IMR-90 (cell line): ENCODE results near the gene BTF3. TPM values are rescaled to one million over a fixed set of nuclear protein-coding genes. Genes with fewer than 3 reads are reported as not detected.

Experiments used
- ATAC-seq: fragments of 200-7000 bp; cut with Tn5 transposase; 2 replicates; pipeline ENCODE4 v1.9.1; 2020; ENCODE audit warnings: low read depth, mild to moderate bottlenecking, moderate library complexity
- BruUV-seq: library from RNA; stranded (reverse); fragments of 400-500 nt; replicated peaks from 2 replicates; lab custom pipeline; 2021; lab: Mats Ljungman, UMichigan
- CTCF ChIA-PET: fragments of 300-600 bp; formaldehyde crosslinking; extraction: SDS; loops from one replicate; lab custom pipeline; 2021; ENCODE audit warnings: antibody characterized with exemption; lab: Yijun Ruan, JAX
- POLR2A ChIA-PET: fragments of 300-600 bp; sonication (Branson Sonifier 250); formaldehyde crosslinking; loops from one replicate; lab custom pipeline; 2022; ENCODE audit warnings: antibody characterized with exemption; ENCODE audit not compliant: unreplicated experiment; lab: Charles Lee
- DNase-seq: peaks from one replicate; pipeline ENCODE4 v3.0.0; 2013
- H2AFZ ChIP-seq: replicated peaks from 2 replicates; pipeline ENCODE3; 2013; ENCODE audit warnings: low read length, mild to moderate bottlenecking; ENCODE audit not compliant: poor library complexity
- H2AK5ac ChIP-seq: 2 replicates; pipeline ENCODE4 v1.6.1; 2013; ENCODE audit warnings: low read depth, low read length, inconsistent platforms
- H2AK9ac ChIP-seq: replicated peaks from 2 replicates; pipeline ENCODE3; 2013; ENCODE audit warnings: mild to moderate bottlenecking, low read depth, low read length, moderate library complexity; ENCODE audit not compliant: poor library complexity
- H2BK120ac ChIP-seq: 2 replicates; pipeline ENCODE4 v1.6.1; 2013; ENCODE audit warnings: low read depth, low read length, inconsistent platforms
- H2BK15ac ChIP-seq: 3 replicates; pipeline ENCODE4 v1.6.1; 2013; ENCODE audit warnings: low read depth, low read length, inconsistent platforms
- H2BK20ac ChIP-seq: 2 replicates; pipeline ENCODE4 v1.6.1; 2013; ENCODE audit warnings: low read depth, mild to moderate bottlenecking, inconsistent platforms, low read length, moderate library complexity
- H2BK5ac ChIP-seq: 2 replicates; pipeline ENCODE4 v1.6.1; 2013; ENCODE audit warnings: mild to moderate bottlenecking, low read depth, low read length, inconsistent platforms; ENCODE audit not compliant: poor library complexity, severe bottlenecking
- H3K14ac ChIP-seq: replicated peaks from 2 replicates; pipeline ENCODE4 v1.6.1; 2013; ENCODE audit warnings: low read depth, low read length, inconsistent platforms
- H3K18ac ChIP-seq: 2 replicates; pipeline ENCODE4 v1.6.1; 2013; ENCODE audit warnings: low read depth, low read length, control low read depth
- H3K23ac ChIP-seq: 2 replicates; pipeline ENCODE4 v1.6.1; 2013; ENCODE audit warnings: low read depth, low read length, inconsistent platforms
- H3K27ac ChIP-seq: 2 replicates; pipeline ENCODE4 v1.5.1; 2013; ENCODE audit warnings: mild to moderate bottlenecking, control low read depth, low read length; ENCODE audit not compliant: insufficient read depth
- H3K27me3 ChIP-seq: 2 replicates; pipeline ENCODE4 v1.6.1; 2013; ENCODE audit warnings: low read length; ENCODE audit not compliant: control insufficient read depth, insufficient read depth
- H3K36me3 ChIP-seq: 2 replicates; pipeline ENCODE4 v1.6.1; 2013; ENCODE audit warnings: low read length, mixed read lengths; ENCODE audit not compliant: control insufficient read depth, insufficient read depth
- H3K4ac ChIP-seq: 2 replicates; pipeline ENCODE4 v1.6.1; 2013; ENCODE audit warnings: low read depth, low read length, inconsistent platforms
- H3K4me1 ChIP-seq: 2 replicates; pipeline ENCODE4 v1.6.1; 2013; ENCODE audit warnings: low read length, mixed read lengths; ENCODE audit not compliant: control insufficient read depth, insufficient read depth
- H3K4me2 ChIP-seq: 2 replicates; pipeline ENCODE4 v1.6.1; 2013; ENCODE audit warnings: low read depth, mild to moderate bottlenecking, control low read depth, low read length, moderate library complexity
- H3K4me3 ChIP-seq: 2 replicates; pipeline ENCODE4 v1.5.1; 2013; ENCODE audit warnings: low read depth, mild to moderate bottlenecking, control low read depth, low read length, moderate library complexity; ENCODE audit not compliant: insufficient read depth
- H3K56ac ChIP-seq: 2 replicates; pipeline ENCODE4 v1.6.1; 2013; ENCODE audit warnings: low read length, inconsistent platforms; ENCODE audit not compliant: insufficient read depth; ENCODE audit errors: extremely low read depth
- H3K79me1 ChIP-seq, 2 experiments: 2 replicates each; pipeline ENCODE4 v1.6.1; 2013; ENCODE audit warnings: low read length in 2 of 2, inconsistent platforms in 1 of 2, low read depth in 1 of 2
- H3K9ac ChIP-seq: 2 replicates; pipeline ENCODE4 v1.6.1; 2013; ENCODE audit warnings: low read depth, low read length, control low read depth
- H3K9me1 ChIP-seq: 2 replicates; pipeline ENCODE4 v1.6.1; 2013; ENCODE audit warnings: low read length, inconsistent platforms; ENCODE audit not compliant: insufficient read depth
- H3K9me3 ChIP-seq: 2 replicates; pipeline ENCODE4 v1.6.1; 2013; ENCODE audit warnings: low read length; ENCODE audit not compliant: control insufficient read depth, insufficient read depth
- H4K20me1 ChIP-seq: 2 replicates; pipeline ENCODE4 v1.6.1; 2013; ENCODE audit warnings: low read length, inconsistent platforms; ENCODE audit not compliant: insufficient read depth
- H4K5ac ChIP-seq: 2 replicates; pipeline ENCODE4 v1.6.1; 2013; ENCODE audit warnings: mild to moderate bottlenecking, low read depth, low read length, control low read depth
- H4K8ac ChIP-seq, 2 experiments: 2 replicates each; pipeline ENCODE4 v1.6.1; 2013; ENCODE audit warnings: low read depth in 2 of 2, low read length in 2 of 2, control low read depth in 1 of 2, inconsistent platforms in 1 of 2
- H4K91ac ChIP-seq: 2 replicates; pipeline ENCODE4 v1.6.1; 2013; ENCODE audit warnings: low read depth, low read length, inconsistent platforms; ENCODE audit not compliant: insufficient read depth
- BHLHE40 ChIP-seq: fragments of 150-350 bp; IDR thresholded peaks from 2 replicates; pipeline ENCODE4 v1.6.1; 2016; ENCODE audit warnings: mild to moderate bottlenecking, low read depth, low read length
- CEBPB ChIP-seq: IDR thresholded peaks from 2 replicates; pipeline ENCODE4 v1.6.1; 2012; ENCODE audit warnings: low read depth, low read length, improper control_type of control experiment
- dilution Hi-C: fragments of 300-500 bp; cut with HindIII; formaldehyde crosslinking; loops from one replicate; pipeline ENCODE4 v1.14.3; 2018; ENCODE audit warnings: low sequenced_read_pairs; ENCODE audit not compliant: unreplicated experiment
- in situ Hi-C: fragments of 300-500 bp; cut with MboI; formaldehyde crosslinking; loops from 3 replicates; pipeline ENCODE4 v1.14.3; 2019; ENCODE audit warnings: low sequenced_read_pairs, inconsistent platforms, mixed read lengths
- intact Hi-C: fragments of 100-400 bp; cut with micrococcal nuclease; formaldehyde crosslinking; loops from 2 replicates; pipeline ENCODE4 v1.10.0; 2022
- polyA plus RNA-seq, 3 experiments: library from polyadenylated mRNA; depleted of rRNA; stranded (reverse); fragments of >200 nt; gene quantifications; 2 replicates each; pipeline ENCODE4 v1.2.3, GENCODE V29; 2012; ENCODE audit warnings: low replicate concordance in 1 of 3
- total RNA-seq: library from RNA; depleted of rRNA; stranded (reverse); fragments of >200 nt; gene quantifications from 2 replicates; pipeline ENCODE4 v1.2.3, GENCODE V29; 2012; rRNA removed
- TF ChIP-seq, protein P1 (sequence below): fragments of 150-350 bp; IDR thresholded peaks from 2 replicates; pipeline ENCODE4 v1.6.1; 2017; ENCODE audit warnings: mild to moderate bottlenecking, antibody characterized with exemption, low read length, low read depth

BTF3 gene
- total and polyA plus RNA-seq, 2 of the 4 experiments (the other 2 are of a cell fraction), result 225 to 443 TPM

DNA sequence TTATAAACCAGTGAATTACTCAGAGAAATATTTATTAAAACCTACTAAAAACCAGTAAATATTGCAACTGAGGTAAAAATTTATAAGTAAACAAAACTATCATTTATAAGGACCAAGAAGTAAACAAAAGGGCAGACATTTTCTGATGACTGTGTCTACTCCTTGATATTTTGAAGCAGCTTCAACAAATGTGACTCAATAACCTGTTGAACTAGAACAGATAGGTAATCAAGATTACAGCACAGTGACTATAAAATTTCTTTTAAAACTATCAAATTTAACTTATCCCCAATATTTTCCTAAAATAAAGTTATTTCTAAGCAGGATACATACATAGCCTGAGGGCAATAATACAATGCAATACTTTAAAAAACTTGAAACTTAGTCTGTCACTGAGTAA, 54.4 kb downstream of the BTF3 start:
- Histone ChIP-seq H3K9ac (no peak overlapping the region), H3K4me3 (no peak overlapping the region), H3K4ac (no peak overlapping the region), H3K56ac (no peak overlapping the region), H2BK5ac (no peak overlapping the region), H2BK120ac (no peak overlapping the region), H3K27me3 (no peaks in the 10 kb centered on the region), H2BK15ac (no peak overlapping the region), H3K27ac (no peak overlapping the region), H3K9me1 (0 out of 2 replicates have a peak, but pooled peaks cover 2% of the 10 kb centered on the region), H3K14ac (no peak overlapping the region), H2AFZ (no peak overlapping the region), H3K4me1 (peaks cover 3% of the 10 kb centered on the region), H4K8ac (no peak overlapping the region), H2AK9ac (no peak overlapping the region), H3K9me3 (no peaks in the 10 kb centered on the region), H3K23ac (no peak overlapping the region), H3K18ac (no peak overlapping the region), H2AK5ac (no peak overlapping the region), H4K20me1 (no peaks in the 10 kb centered on the region), H3K36me3 (peaks cover 20% of the 10 kb centered on the region), H3K79me1 (no peaks in the 10 kb centered on the region), H4K91ac (no peak overlapping the region), H2BK20ac (no peak overlapping the region), H4K5ac (no peak overlapping the region), H3K4me2 (no peak overlapping the region)
- DNase-seq (no peak), ATAC-seq (no peak)
- in situ Hi-C loops (no loop called here), intact Hi-C loops (no loop called here), dilution Hi-C loops (no loop called here)
- no TSS peak for BruUV-seq
- ChIA-PET POLR2A (no interaction called here), CTCF (no interaction called here)
- TF ChIP-seq CEBPB (no peak), BHLHE40 (no peak)
- TF ChIP-seq, protein P1, sequence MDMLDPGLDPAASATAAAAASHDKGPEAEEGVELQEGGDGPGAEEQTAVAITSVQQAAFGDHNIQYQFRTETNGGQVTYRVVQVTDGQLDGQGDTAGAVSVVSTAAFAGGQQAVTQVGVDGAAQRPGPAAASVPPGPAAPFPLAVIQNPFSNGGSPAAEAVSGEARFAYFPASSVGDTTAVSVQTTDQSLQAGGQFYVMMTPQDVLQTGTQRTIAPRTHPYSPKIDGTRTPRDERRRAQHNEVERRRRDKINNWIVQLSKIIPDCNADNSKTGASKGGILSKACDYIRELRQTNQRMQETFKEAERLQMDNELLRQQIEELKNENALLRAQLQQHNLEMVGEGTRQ, result no peak

Other genes with a start within 250 kb of the BTF3 start
- gene FOXD1, start 49.7 kb upstream of the BTF3 start, total RNA-seq, result 3.2 and 6.4 TPM in 2 replicates
- 23.1 and 28.3 TPM in 2 replicates for gene FOXD1, start 49.7 kb upstream of the BTF3 start, polyA plus RNA-seq (2012; rRNA removed)
- 10.8 and 11.7 TPM in 2 replicates for gene ANKRA2, start 67.2 kb downstream of the BTF3 start, total RNA-seq
- gene ANKRA2, start 67.2 kb downstream of the BTF3 start, polyA plus RNA-seq (2012; rRNA removed), result 11.7 and 12.5 TPM in 2 replicates
- gene UTP15, start 67.3 kb downstream of the BTF3 start, total RNA-seq, result 28.0 and 31.1 TPM in 2 replicates
- 10.9 and 11.4 TPM in 2 replicates for gene UTP15, start 67.3 kb downstream of the BTF3 start, polyA plus RNA-seq (2012; rRNA removed)
- gene ARHGEF28, start 127.8 kb downstream of the BTF3 start, total RNA-seq, result 13.9 and 16.0 TPM in 2 replicates
- gene ARHGEF28, start 127.8 kb downstream of the BTF3 start, polyA plus RNA-seq (2012; rRNA removed), result 3.6 TPM in 2 replicates